Prostate gland (tissue), 2 donors: ENCODE data around the gene HOXA13. TPM values are rescaled to one million over a fixed set of nuclear protein-coding genes. Genes with fewer than 3 reads are reported as not detected.

Source experiments
- DNase-seq: peaks from one replicate; pipeline ENCODE4 v3.0.0-alpha.2; 2019; ENCODE audit warnings: low spot score
- H3K27ac ChIP-seq, 2 donors: fragments of 200-600 bp; sonication (generic); 2 replicates each; pipeline ENCODE4 v1.5.1; 2017 to 2019
- H3K27me3 ChIP-seq: fragments of 200-600 bp; sonication (generic); replicated peaks from 2 replicates; pipeline ENCODE4 v1.5.1; 2019; ENCODE audit not compliant: insufficient read depth
- H3K36me3 ChIP-seq, 2 donors: fragments of 200-600 bp; sonication (generic); 1 replicate in 1 of 2; 2 replicates in 1 of 2; pipeline versions ENCODE4 v1.5.1 to v1.8.1; 2017 to 2019
- H3K4me1 ChIP-seq: fragments of 200-600 bp; sonication (generic); replicated peaks from 2 replicates; pipeline ENCODE4 v1.5.1; 2019
- H3K4me3 ChIP-seq, 2 donors: fragments of 200-600 bp; sonication (generic); 2 replicates each; pipeline ENCODE4 v1.5.1; 2017 to 2019
- H3K9me3 ChIP-seq: fragments of 200-600 bp; sonication (generic); 2 replicates; pipeline ENCODE4 v1.5.1; 2017
- CTCF ChIP-seq, 4 experiments: fragments of 200-600 bp in 2 of 4; fragments of 450-650 bp in 2 of 4; sonication (generic) in 2 of 4; IDR thresholded peaks; 1 replicate in 3 of 4; 2 replicates in 1 of 4; pipeline ENCODE4 v1.5.1; 2016 to 2019; ENCODE audit warnings: antibody characterized with exemption in 4 of 4, mild to moderate bottlenecking in 2 of 4, moderate library complexity in 2 of 4
- POLR2A ChIP-seq: fragments of 450-650 bp; IDR thresholded peaks from one replicate; pipeline ENCODE4 v1.6.1; 2016; ENCODE audit warnings: antibody characterized with exemption, mild to moderate bottlenecking
- POLR2AphosphoS5 ChIP-seq: sonication (generic); formaldehyde crosslinking; IDR thresholded peaks from one replicate; pipeline ENCODE4 v1.6.1; 2017; ENCODE audit warnings: antibody characterized with exemption
- WGBS: methylation state at CpG from one replicate; pipeline ENCODE4 v1.1.5; 2018; 5-methylcytosine and 5-hydroxymethylcytosine counted together
- intact Hi-C: fragments of 100-400 bp; cut with DNase I; formaldehyde crosslinking; loops from one replicate; pipeline ENCODE4 v1.14.2; 2022
- total RNA-seq, 2 donors: library from RNA; depleted of rRNA; stranded (reverse); fragments of >200 nt; gene quantifications; one replicate each; pipeline ENCODE4 v1.1.0, GENCODE V29; 2016

Gene HOXA13
- total RNA-seq, 2 donors from 2014 or later, result 19.1 to 50.4 TPM

DNA sequence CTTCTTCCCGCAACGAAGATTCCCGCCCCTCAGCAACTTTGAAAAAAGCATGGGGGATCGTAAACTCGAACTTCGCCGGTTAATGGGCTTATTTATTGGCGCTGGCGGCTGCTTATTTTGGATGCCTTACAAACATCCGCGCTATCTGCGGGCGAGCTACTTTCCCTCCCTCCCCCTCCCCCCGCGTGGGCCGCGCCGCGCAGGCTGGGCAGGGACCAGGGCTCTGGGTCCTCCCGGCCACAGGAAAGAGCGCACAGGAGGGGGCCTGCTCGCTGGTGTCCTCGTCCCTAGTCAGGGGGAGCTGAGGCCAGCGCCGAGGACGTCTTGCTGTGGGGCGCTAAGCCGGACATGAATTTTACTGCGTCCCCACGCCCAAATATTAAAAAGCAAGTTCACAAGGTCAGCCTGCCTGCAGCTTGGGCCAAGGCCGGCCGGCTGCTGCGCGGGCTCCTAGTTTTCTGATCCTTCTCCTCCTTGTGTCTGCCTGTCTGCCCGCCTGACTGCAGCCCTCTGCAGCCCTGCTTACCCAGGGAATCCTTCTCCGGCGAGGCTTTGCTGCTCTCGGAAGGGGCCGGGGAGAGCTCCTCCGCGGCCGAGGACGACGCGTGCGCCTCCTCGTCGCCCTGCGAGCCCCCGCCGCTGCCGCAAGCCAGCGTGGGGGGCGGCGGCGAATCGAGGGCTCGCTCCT lies 26.9 kb downstream of the HOXA13 start:
- H3K9me3 ChIP-seq, result no peaks in the 10 kb centered on the region
- H3K4me1 ChIP-seq, result no peaks in the 10 kb centered on the region
- intact Hi-C loops, result no loop called here
- H3K27ac ChIP-seq, result peak overlapping the region; percentile 96
- peak overlapping the region; percentile 61 to 80 for H3K4me3 ChIP-seq
- H3K27me3 ChIP-seq, result no peaks in the 10 kb centered on the region
- WGBS, result under 1% methylated on average over 56 of the region's 58 CpGs
- TF ChIP-seq POLR2AphosphoS5 (peak; percentile 87), CTCF (IDR thresholded peaks at IDR 0.05) (peak in 1 of 4 experiments; percentile 13), POLR2A (peak; percentile 68)
- DNase-seq, result peak; percentile 89
- H3K36me3 ChIP-seq, result no peaks in the 10 kb centered on the region

- Histone ChIP-seq H3K36me3 (no peaks in the 10 kb centered on the region), H3K4me3 (peak overlapping the region; percentile 61 to 80), H3K4me1 (no peaks in the 10 kb centered on the region), H3K27ac (peak overlapping the region; percentile 96), H3K9me3 (no peaks in the 10 kb centered on the region), H3K27me3 (no peaks in the 10 kb centered on the region)
- intact Hi-C loops, result no loop called here
- 6% methylated on average over 10 of the region's 10 CpGs for WGBS
- DNase-seq, result no peak
- no peak for TF ChIP-seq POLR2AphosphoS5
- TF ChIP-seq POLR2A, result no peak
- no peak for TF ChIP-seq CTCF (IDR thresholded peaks at IDR 0.05)
These were observed 27.5 kb downstream of the HOXA13 start for GRCh38 chr7:27172315-27172774.

DNA sequence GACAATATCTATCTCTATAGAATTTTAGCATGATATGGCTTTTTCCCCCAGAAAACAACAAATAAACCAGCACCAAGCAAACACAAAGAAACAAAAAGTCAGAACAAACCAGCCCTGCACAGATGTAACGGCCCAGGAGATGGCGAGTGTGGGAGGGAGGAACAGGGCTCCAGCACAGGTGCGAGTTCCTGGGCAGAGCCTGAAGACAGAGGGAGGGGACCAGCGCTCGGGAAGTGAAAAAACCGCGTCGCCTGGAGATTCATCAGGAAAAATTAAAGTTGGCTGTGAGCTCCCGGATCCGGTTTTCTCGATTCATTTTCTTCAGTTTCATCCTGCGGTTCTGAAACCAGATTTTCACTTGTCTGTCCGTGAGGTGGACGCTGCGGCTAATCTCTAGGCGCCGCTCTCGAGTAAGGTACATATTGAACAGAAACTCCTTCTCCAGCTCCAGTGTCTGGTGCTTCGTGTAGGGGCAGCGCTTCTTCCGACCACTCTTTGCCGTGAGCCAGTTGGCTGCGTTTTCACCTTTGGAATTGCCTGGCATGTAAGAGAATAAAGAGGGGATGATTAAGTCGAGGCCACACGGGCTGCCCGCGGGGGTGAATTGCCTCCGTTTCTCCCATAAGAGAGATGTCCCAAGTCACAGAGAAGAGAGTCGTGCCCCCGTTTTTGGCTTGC lies 28.1 kb downstream of the HOXA13 start:
- no peaks in the 10 kb centered on the region for H3K27me3 ChIP-seq
- no peak for DNase-seq
- WGBS, result 4% methylated on average over 30 of the region's 30 CpGs

DNA sequence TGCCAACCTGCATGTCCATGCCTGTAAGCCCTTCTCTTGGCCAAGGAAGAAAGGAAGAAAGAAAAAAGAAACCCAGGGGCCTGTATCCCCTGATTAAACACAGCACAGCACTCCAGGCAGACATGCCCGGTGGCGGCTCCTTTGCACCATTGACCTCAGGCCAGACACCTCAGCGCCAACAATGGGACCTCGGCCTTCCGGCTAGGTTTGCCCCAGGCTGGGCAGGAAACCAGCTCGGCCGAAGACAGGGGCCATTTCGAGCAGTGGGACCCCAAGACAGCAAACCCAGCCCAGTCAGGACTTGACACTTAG lies 28.6 kb downstream of the HOXA13 start:
- intact Hi-C loops, result no loop called here
- no peak for TF ChIP-seq CTCF (IDR thresholded peaks at IDR 0.05)
- no peak for TF ChIP-seq POLR2AphosphoS5
- TF ChIP-seq POLR2A, result no peak
- Histone ChIP-seq H3K9me3 (no peaks in the 10 kb centered on the region), H3K27ac (peak overlapping the region; percentile 96), H3K27me3 (no peaks in the 10 kb centered on the region), H3K4me3 (peak overlapping the region; percentile 61 to 80), H3K36me3 (no peaks in the 10 kb centered on the region), H3K4me1 (no peaks in the 10 kb centered on the region)
- DNase-seq, result no peak
- WGBS, result 3% methylated on average over 8 of the region's 8 CpGs

More for the DNA sequence above, 28.1 kb downstream of the HOXA13 start:
- TF ChIP-seq CTCF (IDR thresholded peaks at IDR 0.05) (peak in 1 of 4 experiments; percentile 5), POLR2A (no peak), POLR2AphosphoS5 (no peak)
- peak overlapping the region; percentile 96 for H3K27ac ChIP-seq
- no peaks in the 10 kb centered on the region for H3K36me3 ChIP-seq
- no peaks in the 10 kb centered on the region for H3K4me1 ChIP-seq
- peak overlapping the region; percentile 61 to 80 for H3K4me3 ChIP-seq
- intact Hi-C loops, result no loop called here
- no peaks in the 10 kb centered on the region for H3K9me3 ChIP-seq
